GM12875 (cell line): ENCODE results near the gene SLAMF1.
A peak's percentile ranks its signal among the peaks of the same experiment; 100 is the strongest.

Experiments used
- H3K4me3 ChIP-seq: one replicate; pipeline ENCODE4 v1.5.1; 2011; ENCODE audit warnings: low read depth, low read length, control low read depth
- TF ChIP-seq, protein P1 (sequence below): IDR thresholded peaks from 2 replicates; pipeline ENCODE4 v1.5.1; 2011; ENCODE audit warnings: low read depth, mild to moderate bottlenecking, control low read depth, inconsistent platforms, low read length, moderate library complexity, borderline replicate concordance; ENCODE audit not compliant: insufficient read depth

Gene SLAMF1

DNA sequence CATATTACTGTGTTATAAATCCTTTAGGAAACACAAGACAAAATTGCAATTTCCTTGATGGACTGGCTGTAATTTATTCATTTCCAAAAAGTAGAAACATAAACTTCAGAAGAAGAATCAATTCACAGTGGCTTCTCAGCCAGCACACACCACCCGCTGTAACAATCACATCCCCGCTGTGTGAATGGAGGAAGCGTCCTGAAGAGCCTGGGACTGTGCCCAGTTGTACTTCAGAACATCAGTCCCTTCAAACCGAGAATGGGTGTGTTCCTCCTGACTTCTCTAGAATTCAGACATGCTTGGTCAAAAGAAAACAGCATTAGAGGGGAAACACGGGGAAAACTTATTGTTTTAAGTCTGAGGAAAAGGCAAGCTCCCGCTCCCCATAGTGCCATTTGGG, 38.8 kb downstream of the SLAMF1 start:
- TF ChIP-seq, protein P1, sequence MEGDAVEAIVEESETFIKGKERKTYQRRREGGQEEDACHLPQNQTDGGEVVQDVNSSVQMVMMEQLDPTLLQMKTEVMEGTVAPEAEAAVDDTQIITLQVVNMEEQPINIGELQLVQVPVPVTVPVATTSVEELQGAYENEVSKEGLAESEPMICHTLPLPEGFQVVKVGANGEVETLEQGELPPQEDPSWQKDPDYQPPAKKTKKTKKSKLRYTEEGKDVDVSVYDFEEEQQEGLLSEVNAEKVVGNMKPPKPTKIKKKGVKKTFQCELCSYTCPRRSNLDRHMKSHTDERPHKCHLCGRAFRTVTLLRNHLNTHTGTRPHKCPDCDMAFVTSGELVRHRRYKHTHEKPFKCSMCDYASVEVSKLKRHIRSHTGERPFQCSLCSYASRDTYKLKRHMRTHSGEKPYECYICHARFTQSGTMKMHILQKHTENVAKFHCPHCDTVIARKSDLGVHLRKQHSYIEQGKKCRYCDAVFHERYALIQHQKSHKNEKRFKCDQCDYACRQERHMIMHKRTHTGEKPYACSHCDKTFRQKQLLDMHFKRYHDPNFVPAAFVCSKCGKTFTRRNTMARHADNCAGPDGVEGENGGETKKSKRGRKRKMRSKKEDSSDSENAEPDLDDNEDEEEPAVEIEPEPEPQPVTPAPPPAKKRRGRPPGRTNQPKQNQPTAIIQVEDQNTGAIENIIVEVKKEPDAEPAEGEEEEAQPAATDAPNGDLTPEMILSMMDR, result no peak
- H3K4me3 ChIP-seq, result no peak overlapping the region

DNA sequence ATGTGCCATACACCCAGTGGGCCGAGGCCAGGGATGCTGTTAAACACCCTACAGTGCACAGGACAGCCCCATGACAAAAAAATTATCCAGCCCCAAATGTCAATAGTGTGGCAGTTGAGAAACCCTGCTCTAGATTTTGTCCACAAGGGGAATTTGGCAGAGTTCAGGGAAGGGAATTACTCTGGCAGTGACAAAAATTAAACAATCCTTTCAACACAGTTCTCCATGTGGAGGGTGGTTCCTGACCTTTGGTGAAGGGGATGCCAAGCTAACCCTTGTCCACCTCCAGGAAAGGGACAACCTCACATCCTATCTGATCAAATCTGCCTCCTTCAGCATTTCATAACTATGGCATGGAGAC, 39.2 kb downstream of the SLAMF1 start:
- H3K4me3 ChIP-seq, result no peak overlapping the region
- TF ChIP-seq, protein P1, result no peak

DNA sequence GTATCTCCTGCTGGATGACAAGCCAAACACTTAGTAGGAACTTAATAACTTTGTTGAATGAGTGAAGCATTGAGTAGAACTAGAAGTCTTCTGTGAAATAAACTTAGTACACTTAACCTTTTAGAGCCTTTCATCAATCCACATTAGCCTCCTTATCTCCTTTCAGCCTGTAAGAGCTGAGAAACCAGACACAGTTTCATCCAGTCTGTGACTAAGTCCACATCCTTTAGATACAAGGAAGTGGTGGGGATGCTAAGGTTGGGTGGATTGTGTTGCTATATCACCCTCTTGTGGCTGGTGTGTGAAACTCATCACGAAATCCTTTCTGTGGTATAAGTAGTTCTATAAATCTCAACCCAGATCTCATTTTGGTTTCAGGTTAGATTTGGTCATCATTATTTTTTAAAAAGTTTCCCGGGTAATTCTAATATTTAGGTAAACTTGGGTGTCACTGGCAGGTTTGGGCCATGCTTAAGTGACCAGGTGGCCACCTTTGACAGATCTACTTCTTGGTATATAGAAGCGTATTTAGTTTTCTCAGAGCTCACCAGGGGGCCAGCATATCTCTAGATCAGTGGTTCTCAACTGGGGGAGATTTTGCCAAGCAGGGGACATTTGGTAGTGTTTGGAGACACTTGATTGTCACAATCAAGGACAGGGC, 39.7 kb downstream of the SLAMF1 start:
- no peak overlapping the region for H3K4me3 ChIP-seq
- TF ChIP-seq, protein P1, result peak; percentile 55; the same call in 1 of the 2 replicates

DNA sequence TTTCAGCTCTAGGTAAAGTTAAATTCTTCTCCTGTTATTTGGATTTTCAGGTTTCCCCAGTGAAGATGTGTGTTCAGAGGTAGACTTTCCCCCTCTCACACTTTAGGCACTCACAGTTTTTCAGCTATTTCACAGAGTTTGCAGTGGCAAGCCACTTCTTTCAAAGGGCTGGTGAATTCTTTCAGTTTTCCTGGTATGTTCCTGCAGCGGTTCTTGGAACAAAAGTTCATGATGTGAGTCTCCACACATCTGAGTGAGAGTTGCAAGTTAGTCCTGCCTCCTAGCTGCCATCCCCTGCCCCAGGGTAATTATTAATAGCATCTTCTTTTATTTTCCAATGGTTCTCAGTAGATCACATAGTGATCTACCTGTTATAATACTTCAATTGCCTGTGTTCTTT, 40.2 kb downstream of the SLAMF1 start:
- no peak overlapping the region for H3K4me3 ChIP-seq
- TF ChIP-seq, protein P1, result no peak

DNA sequence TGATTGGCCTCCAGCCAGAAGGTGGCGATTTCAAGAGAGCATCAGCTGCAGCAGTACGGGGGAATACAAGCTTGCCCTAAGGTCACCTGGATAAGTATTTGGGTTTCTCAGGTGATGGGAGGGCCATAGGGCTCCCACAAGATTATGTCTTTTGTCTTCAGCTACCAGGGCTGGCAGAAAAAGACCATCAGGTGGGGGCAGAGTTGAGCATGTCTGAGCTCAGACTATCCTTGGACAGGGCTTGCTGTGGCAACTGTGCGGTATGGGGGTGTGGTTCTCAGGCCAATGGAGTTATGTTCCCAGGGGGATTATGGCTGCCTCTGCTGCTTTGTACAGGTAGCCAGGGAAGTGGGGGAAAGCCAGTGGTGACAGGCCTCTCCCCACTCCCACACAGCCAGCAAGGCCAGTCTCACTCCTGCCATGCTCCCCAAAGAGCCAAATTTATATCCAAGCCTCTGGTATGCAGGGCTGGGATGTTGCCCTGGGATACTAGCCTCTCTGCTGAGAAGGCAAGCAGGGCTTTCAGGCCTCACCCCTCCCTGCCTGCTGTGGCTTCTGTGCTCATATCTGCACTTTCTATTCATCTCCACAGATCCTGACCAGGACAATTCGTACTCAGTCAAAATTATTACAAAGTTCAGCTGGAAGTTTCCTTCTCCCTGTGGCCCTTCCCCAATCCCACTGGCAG, 40.9 kb downstream of the SLAMF1 start:
- no peak overlapping the region for H3K4me3 ChIP-seq

DNA sequence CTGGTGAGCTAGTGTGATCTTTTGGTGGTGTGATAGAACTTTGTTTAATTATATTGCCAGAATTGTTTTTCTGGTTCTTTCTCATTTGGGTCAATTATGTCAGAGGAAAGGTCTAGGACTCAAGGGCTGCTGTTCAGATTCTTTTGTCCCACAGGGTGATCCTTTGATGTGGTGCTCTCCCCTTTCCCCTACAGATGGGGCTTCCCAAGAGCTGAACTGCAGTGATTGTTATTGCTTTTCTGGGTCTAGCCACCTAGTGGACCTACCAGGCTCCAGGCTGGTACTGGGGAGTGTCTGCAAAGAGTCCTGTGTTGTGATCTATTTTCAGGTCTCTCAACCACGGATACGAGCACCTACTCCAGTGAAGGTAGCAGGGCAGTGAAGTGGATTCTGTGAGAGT, 41.6 kb downstream of the SLAMF1 start:
- H3K4me3 ChIP-seq, result no peak overlapping the region
- TF ChIP-seq, protein P1, result no peak

More for the DNA sequence above, 40.9 kb downstream of the SLAMF1 start:
- TF ChIP-seq, protein P1, result no peak; the same call in 1 of the 2 replicates

DNA sequence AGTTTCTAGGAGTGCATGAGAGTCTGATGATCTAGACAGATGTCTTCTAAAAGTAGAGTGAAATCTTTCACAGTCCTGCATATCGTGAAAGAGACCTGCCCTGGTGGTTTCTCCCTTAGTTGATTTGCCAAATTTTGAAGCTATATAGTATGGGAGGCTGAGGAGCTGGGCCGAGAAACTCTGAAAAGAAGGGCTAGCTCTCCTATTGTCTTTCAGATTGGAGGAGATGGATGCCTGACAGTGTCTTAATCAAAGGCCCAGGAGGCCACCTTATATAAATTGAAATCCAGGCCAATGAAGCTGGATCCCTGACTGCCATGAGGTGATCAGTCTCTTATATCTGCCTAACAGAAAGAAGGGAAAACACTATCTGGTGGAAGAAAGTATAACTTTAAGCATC, 49.1 kb downstream of the SLAMF1 start:
- TF ChIP-seq, protein P1, result no peak
- no peak overlapping the region for H3K4me3 ChIP-seq
